ENCODE data around the gene TTC17. TPM values are rescaled to one million over a fixed set of nuclear protein-coding genes. Genes with fewer than 3 reads are reported as not detected.

TTC17 gene
- total and polyA plus RNA-seq, 2 of the 8 experiments (the other 6 are each of a cell fraction or from before 2014, with no cell fraction given) = 65.1 to 80.1 TPM

DNA sequence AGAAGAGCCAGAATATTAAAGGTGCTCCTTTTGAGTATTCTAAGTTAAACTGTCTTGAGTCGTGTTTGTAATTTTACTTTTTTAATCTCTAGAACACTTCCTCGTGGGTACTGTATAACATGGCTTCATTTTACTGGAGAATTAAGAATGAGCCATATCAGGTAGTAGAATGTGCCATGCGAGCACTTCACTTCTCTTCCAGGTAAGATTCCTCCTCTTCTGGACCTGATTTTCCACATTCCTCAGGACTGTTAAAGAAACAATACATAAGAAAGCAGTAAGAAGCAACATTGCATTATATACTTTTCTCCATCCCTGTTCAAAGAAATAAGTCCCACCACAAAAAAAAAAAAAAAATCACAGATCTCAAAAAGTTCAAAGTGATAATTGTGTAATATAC is 37.9 kb downstream of the TTC17 start:
- CTCF ChIA-PET (ENCODE audit: partially characterized antibody) = interaction anchor here (0.7 to 1.2 kb wide), 2 partner anchors 10 to 572 kb away, joined by 3 to 5 read pairs; no protein-coding TSS in a partner anchor
- no peak for FAIRE-seq

More for the DNA sequence above, 37.9 kb downstream of the TTC17 start:
- peaks cover 0 to 8% (median 1%) of the 10 kb centered on the region in 4 experiments; a peak in 2 of 7 replicates for H3K4me1 ChIP-seq (replicated peaks in 1 of 4; ENCODE audit: control insufficient read depth in 3 of 4, insufficient read depth in 4 of 4, low read length in 3 of 4)
- no peak overlapping the region for H2AFZ ChIP-seq (ENCODE audit: low read length)
- H3K79me1 ChIP-seq (ENCODE audit: low read depth, low read length) = no peaks in the 10 kb centered on the region; the same call in 1 of the 2 replicates
- WGBS, 2 experiments (ENCODE audit: extremely low coverage in 1 of 2, insufficient coverage in 1 of 2, insufficient read length in 1 of 2, insufficient replicate concordance in 2 of 2, low coverage in 1 of 2, low lambda C conversion rate in 2 of 2, missing lambda C conversion rate in 1 of 2) = 85% methylated on average over 3 of the region's 3 CpGs; no CpG with 5 or more reads in 1 of the 2 experiments
- H3K18ac ChIP-seq (ENCODE audit: extremely low read depth, low read length) = no peak overlapping the region
- H3K4me3 ChIP-seq (ENCODE audit: extremely low read depth in 1 of 4, insufficient read depth in 2 of 4, low read depth in 3 of 4, low read length in 4 of 4) = no peak overlapping the region
- no peak overlapping the region for H3K56ac ChIP-seq (replicated peaks; ENCODE audit: insufficient read length, low read depth, low read length)
- no peak overlapping the region for H3K23ac ChIP-seq (ENCODE audit: insufficient read length)
- no peaks in the 10 kb centered on the region for H3K9me3 ChIP-seq (ENCODE audit: insufficient read depth in 2 of 2, low read depth in 1 of 2, low read length in 1 of 2)
- H3K9ac ChIP-seq (replicated peaks in 1 of 4; ENCODE audit: extremely low read depth in 1 of 4, low read depth in 3 of 4, low read length in 3 of 4) = no peak overlapping the region
- no peak overlapping the region for H2BK20ac ChIP-seq (ENCODE audit: low read length)
- no peaks in the 10 kb centered on the region for H4K20me1 ChIP-seq (replicated peaks in 1 of 2; ENCODE audit: control insufficient read depth in 1 of 2, insufficient read depth in 2 of 2, low read length in 2 of 2)
- no peaks in the 10 kb centered on the region for H3K79me2 ChIP-seq (ENCODE audit: control insufficient read depth in 1 of 2, insufficient read depth in 2 of 2, low read length in 2 of 2)
- H3K4ac ChIP-seq (replicated peaks; ENCODE audit: insufficient read length, low read depth, low read length) = no peak overlapping the region
- H3K4me2 ChIP-seq (ENCODE audit: insufficient read depth in 1 of 2, low read depth in 2 of 2, low read length in 2 of 2) = no peak overlapping the region
- no peak for DNase-seq (ENCODE audit: low read depth in 1 of 2, low spot score in 2 of 2)
- H3K14ac ChIP-seq (ENCODE audit: insufficient read length) = no peak overlapping the region
- H3K23me2 ChIP-seq (ENCODE audit: low read depth, low read length) = no peaks in the 10 kb centered on the region
- H2AK5ac ChIP-seq (ENCODE audit: low read depth, low read length) = no peak overlapping the region
- H3K36me3 ChIP-seq (ENCODE audit: control insufficient read depth in 2 of 4, insufficient read depth in 4 of 4, low read length in 3 of 4) = peaks cover 5 to 72% (median 27%) of the 10 kb centered on the region in 4 experiments; a peak in 6 of 8 replicates
- H4K8ac ChIP-seq (ENCODE audit: extremely low read depth, insufficient read depth, low read length) = no peak overlapping the region
- H4K91ac ChIP-seq (replicated peaks; ENCODE audit: insufficient read length, low read length) = no peak overlapping the region
- no peaks in the 10 kb centered on the region for H3K27me3 ChIP-seq (replicated peaks in 1 of 4; ENCODE audit: control insufficient read depth in 3 of 4, extremely low read depth in 1 of 4, insufficient read depth in 3 of 4, low read length in 3 of 4)
- H3K27ac ChIP-seq (ENCODE audit: low read depth, low read length) = no peak overlapping the region
- POLR2A ChIA-PET (ENCODE audit: partially characterized antibody) = interaction anchor here (1.6 kb wide), 1 partner anchor 38 kb away, joined by 4 read pairs; the partner anchor contains the start of gene TTC17
- no peak overlapping the region for H2BK5ac ChIP-seq (ENCODE audit: low read depth, low read length)
- H2BK15ac ChIP-seq (ENCODE audit: low read length) = no peak overlapping the region
- no peak overlapping the region for H4K5ac ChIP-seq (ENCODE audit: insufficient read length, low read depth, low read length)
- no peak overlapping the region for H2BK120ac ChIP-seq (replicated peaks; ENCODE audit: low read depth, low read length)
- H2BK12ac ChIP-seq (ENCODE audit: low read depth, low read length) = no peak overlapping the region
- no peak for TF ChIP-seq NRF1 (IDR thresholded peaks at IDR 0.05; ENCODE audit: low read depth, low read length)

Data from H1 (cell line).